Measurements from ENCODE around the gene ADGRD1.

ADGRD1 gene

GRCh38 chr12:131177599-131177998, 223.9 kb downstream of the ADGRD1 start:
- Mint-ChIP-seq H3K27me3 (peaks cover 1% of the 10 kb centered on the region), H3K4me1 (no peaks in the 10 kb centered on the region), H3K27ac (no peak overlapping the region), H3K9me3 (peaks cover 26% of the 10 kb centered on the region), H3K4me3 (no peak overlapping the region), H3K36me3 (ENCODE audit: low read depth) (no peaks in the 10 kb centered on the region)
- no peak for ATAC-seq
- no peak for DNase-seq

- Mint-ChIP-seq H3K27me3 (peaks cover under 1% of the 10 kb centered on the region), H3K36me3 (ENCODE audit: low read depth) (no peaks in the 10 kb centered on the region), H3K4me3 (no peak overlapping the region), H3K27ac (no peak overlapping the region), H3K4me1 (no peaks in the 10 kb centered on the region), H3K9me3 (peaks cover 14% of the 10 kb centered on the region)
- ATAC-seq (no peak), DNase-seq (no peak)
Measured at GRCh38 chr12:131187602-131188001, 233.9 kb downstream of the ADGRD1 start.

- Mint-ChIP-seq H3K36me3 (ENCODE audit: low read depth) (no peaks in the 10 kb centered on the region), H3K4me3 (no peak overlapping the region), H3K27ac (no peak overlapping the region), H3K4me1 (no peaks in the 10 kb centered on the region), H3K27me3 (peaks cover 5% of the 10 kb centered on the region), H3K9me3 (peaks cover 10% of the 10 kb centered on the region)
- ATAC-seq (no peak), DNase-seq (no peak)
Measured at GRCh38 chr12:131188131-131189050, 234.7 kb downstream of the ADGRD1 start.

- ATAC-seq = no peak
- Mint-ChIP-seq H3K9me3 (no peaks in the 10 kb centered on the region), H3K4me1 (no peaks in the 10 kb centered on the region), H3K36me3 (ENCODE audit: low read depth) (no peaks in the 10 kb centered on the region), H3K4me3 (no peak overlapping the region), H3K27me3 (peaks cover 5% of the 10 kb centered on the region), H3K27ac (no peak overlapping the region)
- no peak for DNase-seq
Measured at GRCh38 chr12:131189781-131190180, 236.1 kb downstream of the ADGRD1 start.

GRCh38 chr12:131190965-131191364, 237.3 kb downstream of the ADGRD1 start:
- H3K9me3 Mint-ChIP-seq = no peaks in the 10 kb centered on the region
- no peaks in the 10 kb centered on the region for H3K4me1 Mint-ChIP-seq
- no peak overlapping the region for H3K27ac Mint-ChIP-seq
- H3K4me3 Mint-ChIP-seq = no peak overlapping the region
- no peak for DNase-seq
- H3K36me3 Mint-ChIP-seq (ENCODE audit: low read depth) = no peaks in the 10 kb centered on the region
- ATAC-seq = no peak
- peaks cover 5% of the 10 kb centered on the region for H3K27me3 Mint-ChIP-seq
